EL (cell line): ENCODE measurements around the gene ACVRL1.

Source experiments
- DNase-seq: peaks from one replicate; pipeline ENCODE4 v3.0.0-alpha.2; 2016

ACVRL1 gene

DNA sequence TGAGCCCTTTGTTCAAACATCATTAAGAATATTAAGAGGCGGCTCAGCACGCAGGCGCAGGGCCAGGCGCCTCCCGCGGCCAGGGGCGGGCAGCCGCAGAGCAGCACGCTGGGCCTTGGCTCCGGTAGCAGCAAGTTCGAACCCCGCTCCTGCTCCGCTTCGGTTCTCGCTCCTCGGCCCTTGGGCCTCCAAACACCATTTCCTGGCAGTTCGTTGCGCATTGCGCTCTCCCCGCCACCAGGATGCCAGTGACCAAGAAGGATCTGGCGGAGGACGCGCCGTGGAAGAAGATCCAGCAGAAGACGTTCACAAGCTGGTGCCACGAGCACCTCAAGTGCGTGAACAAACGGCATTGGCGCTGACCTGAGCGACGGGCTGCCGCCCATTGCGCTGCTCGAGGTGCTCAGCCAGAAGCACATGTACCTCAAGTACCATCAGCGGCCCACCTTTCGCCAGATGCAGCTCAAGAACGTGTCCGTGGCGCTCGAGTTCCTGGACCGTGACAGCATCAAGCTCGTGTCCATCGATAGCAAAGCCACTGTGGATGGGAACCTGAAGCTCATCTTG, 6.9 kb upstream of the ACVRL1 start:
- DNase-seq: no peak

DNA sequence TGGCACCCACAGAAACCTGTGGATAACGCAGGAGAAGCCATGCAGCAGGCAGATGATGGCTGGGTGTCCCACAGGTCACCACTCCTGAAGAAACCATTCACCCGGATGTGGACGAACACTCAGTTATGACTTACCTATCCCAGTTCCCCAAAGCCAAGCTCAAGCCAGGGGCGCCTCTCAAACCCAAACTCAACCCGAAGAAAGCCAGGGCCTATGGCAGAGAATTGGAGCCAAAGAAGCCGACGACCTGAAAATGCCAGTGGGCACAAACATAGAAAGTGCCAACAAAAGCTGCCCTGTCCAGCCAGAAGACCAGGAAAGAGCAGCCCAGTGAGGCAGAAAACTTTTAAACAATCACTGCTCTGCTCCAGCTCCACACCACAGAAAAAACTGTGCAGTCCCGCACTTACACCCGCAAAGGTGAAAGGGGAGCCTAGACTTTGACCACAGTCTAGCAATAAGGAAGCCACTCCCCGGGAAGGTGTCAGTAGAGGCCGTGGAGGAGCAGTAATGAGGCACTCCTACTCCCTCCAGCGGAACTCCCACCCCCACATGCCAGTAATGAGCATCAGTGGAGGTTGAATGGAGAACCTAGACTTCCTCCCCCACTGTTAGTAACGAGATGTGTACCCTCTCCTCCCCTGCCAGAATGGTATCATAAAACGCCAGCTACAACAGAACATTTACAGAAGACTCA, 6.0 kb upstream of the ACVRL1 start:
- no peak for DNase-seq

- DNase-seq: no peak
These were observed 5.4 kb upstream of the ACVRL1 start for GRCh38 chr12:51901881-51902280.

DNA sequence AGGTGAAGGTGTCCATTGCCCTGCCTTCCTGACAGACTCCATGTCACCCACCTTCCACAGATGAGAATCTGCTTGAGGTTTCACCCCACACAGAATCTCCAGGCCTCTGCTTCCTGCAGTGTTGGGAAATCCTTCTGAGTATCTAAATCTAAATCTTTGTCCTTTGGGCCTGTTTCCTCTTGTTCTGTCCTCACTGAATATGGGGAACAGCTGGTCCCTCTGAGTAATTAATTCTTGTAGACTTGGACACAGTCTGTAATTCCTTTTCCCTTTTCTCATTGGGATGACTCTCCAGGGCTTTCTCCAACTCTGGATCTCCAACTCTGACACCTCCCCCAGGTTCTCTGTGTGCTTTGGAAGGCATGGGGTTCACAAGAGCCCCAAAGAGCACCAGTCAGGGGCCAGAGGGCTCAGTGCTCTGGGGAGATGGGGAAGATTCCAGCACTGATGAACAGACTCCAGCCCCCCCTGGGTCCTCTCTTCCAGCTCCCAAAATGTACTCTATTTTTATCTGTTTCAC, 2.3 kb upstream of the ACVRL1 start:
- peak; percentile 29 for DNase-seq

DNA sequence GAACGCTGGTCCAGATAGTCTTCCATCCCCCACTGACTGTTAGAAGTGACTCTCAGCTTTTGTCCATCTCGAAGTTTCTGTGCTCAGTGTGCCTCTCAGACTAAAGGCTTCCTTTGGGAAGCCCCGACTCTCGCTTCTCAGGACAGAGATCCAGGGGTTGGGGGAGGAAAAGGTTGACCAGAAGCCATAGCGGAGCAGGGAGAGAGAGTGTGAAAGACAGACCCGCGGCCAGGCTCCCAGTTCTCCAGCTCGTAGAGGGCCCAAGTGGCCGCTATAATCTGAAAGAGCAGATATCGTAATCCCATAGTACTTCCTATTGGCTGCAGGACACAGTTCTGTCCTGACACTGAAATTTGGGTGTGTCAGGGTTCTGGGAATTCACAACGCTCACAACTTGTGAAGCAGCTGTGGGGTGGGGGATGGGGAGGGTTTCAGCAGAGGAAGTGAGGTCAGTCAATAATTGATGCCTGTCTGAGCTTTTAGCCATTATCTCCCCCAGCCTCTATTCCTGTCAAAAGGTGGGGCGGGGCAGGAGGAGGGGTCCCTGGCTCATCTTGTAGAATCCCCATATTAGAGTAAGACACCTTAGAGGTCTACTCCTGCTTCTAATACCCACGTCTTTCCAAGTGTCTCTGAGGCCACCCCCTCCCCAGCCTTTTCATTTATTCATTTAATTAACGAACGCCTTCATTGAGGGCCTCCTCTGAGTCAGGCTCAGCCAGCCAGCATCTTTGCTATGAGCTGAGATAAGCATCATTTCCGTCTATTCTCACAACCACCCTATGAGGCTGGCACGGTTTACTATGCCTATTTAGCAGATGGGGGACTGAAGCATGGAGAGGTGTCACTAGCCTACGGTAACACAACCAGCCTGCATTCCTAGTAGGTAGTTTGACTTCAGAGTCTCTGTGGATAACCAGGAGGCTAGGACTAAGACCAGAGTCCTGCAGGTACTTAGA, 1.6 kb upstream of the ACVRL1 start:
- peak; percentile 42 for DNase-seq

DNA sequence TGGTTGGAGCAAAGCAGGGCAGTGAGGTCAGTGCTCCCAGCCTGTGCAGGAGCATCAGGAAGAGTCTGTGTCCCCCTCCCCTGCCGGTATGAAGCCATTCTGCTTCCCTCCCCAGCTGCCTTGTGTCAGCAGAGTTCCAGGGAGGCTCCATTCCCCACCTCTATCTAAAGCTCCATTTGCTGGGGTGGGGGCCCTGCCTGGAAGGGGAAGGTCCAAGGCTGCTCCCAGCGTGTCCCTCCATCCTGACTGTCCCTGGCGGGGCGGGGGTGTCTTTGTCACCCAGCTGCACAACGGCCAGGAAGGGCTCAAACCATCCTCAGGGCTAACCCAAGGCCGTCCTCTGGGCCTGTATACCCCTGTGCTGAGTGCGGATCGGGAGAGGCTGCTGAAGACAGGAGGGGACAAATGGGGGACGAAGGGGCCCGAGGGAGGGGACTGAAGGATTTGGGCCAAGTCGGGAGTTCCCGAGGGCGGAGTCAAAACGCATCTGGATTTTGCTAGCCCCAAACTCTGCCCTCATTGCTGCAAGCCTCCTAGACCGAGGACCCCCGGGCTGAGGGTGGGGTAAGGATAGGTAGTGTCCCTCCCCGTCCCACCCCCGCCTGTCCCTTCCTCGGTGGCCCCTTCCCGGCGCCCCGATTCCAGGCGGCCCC, 748 bp upstream of the ACVRL1 start:
- DNase-seq: no peak

DNA sequence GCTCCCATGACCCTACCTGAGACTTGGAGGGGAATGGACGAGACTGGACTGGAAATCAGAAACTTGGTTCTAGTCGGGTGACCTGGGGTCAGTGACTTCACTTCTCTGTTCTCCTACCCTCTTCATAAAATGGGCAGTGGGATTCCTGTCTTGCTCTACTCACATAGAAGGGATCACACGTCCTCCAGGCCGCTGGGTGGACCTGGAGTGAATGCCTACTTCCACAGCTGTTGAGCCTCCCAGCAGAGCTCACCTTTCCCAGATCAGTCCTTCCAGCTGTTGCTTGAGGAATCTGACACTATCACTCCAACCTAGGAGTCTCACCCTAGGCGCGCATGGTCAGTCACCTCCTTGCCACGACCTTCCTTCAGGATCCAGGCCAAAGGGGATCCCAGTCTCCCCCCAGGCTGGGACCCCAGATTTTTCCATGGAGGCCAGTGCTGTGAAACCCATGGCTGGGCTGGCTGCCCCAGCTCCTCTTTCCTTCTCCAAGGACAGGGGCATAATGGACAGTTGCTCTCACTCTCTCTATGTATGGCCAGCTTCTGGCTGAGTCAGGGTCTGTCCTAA, 637 bp downstream of the ACVRL1 start:
- DNase-seq: no peak

GRCh38 chr12:51908876-51909592, 1.7 kb downstream of the ACVRL1 start:
- no peak for DNase-seq

DNA sequence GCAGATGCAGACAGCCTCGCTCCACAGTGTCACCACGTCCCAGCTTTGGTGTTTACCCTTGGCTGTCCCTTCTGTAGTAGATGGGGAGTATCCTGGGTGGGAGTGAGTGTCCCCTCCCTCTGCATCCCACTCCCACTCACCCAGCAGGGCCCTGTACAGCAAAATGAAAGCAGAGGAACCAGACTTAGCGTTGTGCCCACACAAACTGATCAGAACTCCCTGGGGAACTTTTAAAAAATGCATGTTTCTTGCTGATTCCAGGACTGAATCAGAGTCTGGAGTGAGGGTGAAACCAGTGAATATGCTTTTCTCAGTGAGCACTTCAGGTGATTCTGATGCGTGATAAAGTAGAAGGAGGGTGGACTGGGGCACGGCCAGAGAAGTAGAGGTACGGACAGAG, 2.9 kb downstream of the ACVRL1 start:
- no peak for DNase-seq

DNA sequence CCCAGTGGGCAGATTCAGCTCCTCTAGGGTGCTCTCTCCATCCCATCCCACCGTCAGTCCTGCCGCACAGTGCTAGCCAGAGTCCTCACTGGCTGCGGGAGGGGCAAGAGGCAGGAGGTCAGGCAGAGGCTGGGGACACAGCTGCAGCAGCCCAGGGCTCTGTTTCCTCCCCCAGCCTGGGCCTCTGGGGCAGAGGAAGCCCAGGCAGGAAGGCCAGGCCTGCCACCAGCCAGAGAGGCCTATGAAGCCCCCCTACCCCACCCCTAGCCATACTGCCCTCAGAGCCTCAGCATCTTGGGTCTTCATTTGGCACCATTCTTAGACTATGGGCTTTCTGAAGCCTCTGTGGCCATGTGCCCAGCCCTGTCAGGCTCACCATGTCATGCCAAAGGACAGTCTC, 3.4 kb downstream of the ACVRL1 start:
- DNase-seq: no peak

- no peak for DNase-seq
These were observed 4.0 kb downstream of the ACVRL1 start for GRCh38 chr12:51911307-51911706.

DNA sequence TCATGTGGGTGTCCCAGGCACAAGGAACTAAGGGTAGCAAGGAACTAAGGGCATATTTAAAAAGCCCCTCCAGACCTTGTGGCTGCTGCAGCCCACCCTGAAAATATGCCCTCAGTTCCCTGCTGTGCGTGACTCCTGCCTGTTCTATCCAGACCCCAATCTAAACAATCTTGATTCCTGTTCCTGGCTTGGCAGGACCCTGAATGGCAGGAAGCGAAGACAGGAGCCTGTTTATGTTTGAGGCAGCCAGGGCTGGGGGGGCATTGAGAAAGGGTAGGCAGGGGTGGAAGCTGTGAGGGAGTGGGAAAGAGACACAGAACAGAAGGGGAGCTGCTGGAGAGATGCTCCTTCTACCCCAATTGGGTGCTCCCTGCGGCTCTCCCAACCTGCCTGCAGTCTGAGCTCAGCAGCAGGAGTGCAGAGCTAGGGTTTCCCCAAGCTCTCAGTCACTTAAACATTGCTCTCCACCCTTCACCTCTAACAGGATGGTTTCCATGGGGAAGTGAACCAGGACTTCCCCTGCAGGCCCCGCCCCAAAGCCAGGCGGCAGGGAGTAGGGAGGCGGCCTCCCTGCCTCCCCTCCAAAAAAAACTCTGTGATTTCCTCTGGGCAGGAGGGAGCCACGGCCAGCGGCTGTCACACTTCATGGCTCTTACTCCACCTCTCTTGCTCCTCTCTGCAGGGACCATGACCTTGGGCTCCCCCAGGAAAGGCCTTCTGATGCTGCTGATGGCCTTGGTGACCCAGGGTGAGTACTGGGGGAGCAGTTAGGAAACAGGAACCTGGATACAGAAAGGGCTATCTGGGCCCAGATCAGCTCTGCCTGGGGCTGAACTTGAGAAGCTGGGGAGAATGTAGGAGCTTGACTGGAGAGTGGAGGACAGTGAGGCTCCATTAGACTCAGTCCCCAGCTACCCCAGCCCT, 4.7 kb downstream of the ACVRL1 start:
- no peak for DNase-seq

DNA sequence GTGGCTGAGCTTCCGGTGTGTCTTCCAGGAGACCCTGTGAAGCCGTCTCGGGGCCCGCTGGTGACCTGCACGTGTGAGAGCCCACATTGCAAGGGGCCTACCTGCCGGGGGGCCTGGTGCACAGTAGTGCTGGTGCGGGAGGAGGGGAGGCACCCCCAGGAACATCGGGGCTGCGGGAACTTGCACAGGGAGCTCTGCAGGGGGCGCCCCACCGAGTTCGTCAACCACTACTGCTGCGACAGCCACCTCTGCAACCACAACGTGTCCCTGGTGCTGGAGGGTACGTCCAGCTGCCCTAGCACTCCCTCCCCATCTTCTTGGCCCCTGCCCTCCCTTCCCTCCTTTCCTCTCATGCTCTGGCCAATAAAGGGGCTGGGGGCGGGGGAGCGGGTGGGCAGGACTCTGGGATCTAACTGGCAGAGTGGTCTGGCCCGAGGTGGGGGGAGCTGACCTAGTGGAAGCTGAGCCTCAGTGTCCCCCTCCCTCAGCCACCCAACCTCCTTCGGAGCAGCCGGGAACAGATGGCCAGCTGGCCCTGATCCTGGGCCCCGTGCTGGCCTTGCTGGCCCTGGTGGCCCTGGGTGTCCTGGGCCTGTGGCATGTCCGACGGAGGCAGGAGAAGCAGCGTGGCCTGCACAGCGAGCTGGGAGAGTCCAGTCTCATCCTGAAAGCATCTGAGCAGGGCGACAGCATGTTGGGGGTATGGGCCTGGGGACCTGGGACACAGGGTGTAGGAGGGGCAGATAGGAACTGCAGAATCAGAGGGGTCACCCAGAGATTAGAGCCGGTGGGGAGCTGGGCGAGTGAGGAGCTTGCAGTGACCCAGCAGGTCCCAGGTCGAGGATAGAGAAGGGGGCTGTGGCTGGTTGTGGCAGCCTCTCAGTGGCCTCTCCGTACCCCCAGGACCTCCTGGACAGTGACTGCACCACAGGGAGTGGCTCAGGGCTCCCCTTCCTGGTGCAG, 6.0 kb downstream of the ACVRL1 start:
- no peak for DNase-seq

DNA sequence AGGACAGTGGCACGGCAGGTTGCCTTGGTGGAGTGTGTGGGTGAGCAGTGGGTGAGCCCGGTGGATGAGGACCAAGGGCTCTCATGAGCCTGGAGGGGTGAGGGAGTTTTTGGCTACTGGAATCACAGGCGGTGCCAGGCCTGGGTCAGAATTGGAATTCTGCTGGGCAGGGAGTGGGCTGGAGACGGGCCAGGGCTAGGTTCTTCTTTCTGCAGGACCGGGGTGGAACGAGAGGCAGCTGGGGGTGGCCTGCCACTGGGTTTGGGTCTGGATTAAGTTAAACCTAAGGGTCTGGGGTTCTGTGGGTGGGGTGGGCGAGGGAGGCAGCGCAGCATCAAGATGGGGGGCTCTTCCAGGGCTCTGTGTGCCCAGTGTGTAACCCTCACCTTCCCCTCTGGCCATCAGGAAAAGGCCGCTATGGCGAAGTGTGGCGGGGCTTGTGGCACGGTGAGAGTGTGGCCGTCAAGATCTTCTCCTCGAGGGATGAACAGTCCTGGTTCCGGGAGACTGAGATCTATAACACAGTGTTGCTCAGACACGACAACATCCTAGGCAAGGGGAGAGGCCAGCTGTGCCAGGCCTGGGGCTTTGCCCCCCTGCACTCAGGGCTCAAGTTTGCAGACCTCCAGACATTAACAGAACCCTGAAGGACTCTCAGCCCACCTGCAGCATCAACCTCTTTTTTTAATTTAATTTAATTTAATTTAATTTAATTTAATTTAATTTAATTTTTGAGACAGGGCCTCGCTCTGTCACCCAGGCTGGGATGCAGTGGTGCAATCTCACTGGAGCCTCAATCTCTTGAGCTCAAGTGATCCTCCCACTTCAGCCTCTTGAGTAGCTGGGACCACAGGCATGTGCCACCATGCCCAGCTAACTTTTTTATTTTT, 7.0 kb downstream of the ACVRL1 start:
- DNase-seq: no peak

GRCh38 chr12:51915003-51915625, 7.8 kb downstream of the ACVRL1 start:
- no peak for DNase-seq

DNA sequence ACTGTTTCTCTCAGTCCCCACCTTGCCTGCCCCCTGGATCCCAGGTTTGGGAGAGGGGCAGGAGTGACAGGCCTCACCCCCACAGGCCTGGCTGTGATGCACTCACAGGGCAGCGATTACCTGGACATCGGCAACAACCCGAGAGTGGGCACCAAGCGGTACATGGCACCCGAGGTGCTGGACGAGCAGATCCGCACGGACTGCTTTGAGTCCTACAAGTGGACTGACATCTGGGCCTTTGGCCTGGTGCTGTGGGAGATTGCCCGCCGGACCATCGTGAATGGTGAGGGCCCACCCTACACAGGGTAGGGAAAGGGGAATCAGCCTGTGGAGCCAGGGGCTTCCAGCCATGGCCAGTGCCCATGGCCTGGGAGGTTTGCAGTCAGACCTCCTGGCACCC, 8.6 kb downstream of the ACVRL1 start:
- no peak for DNase-seq

DNA sequence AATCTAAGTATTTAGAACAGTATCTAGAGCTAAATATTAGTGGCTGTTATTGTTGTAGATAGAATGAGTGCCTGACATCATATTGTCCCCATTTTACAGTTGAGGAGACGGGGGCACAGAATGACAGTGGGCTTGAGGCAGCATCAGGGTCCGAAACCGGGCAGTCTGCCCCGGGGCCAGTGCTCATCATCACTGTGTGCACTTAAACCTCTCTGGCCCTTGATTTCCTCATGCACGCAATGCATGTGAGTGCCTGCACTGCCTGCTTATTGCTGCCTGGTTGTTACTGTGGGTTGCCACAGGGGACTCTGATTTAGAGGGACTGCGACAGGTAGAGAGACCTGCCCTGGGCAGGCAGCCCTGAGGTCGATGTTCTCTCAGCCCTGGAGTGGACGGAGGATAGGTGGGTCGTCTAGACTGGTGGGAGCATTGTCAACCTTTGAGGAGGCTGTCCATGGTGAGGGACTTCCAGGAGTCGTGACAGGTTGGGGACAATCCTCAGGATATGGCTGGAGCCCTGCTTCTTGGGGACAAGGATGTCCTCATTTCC, 9.8 kb downstream of the ACVRL1 start:
- DNase-seq: no peak
